ENCODE results near the gene MTFMT.

- TF ChIP-seq SUZ12 (IDR thresholded peaks at IDR 0.05; ENCODE audit: extremely low read depth, insufficient read depth, insufficient read length) (no peak), YY1 (IDR thresholded peaks at IDR 0.05; ENCODE audit: insufficient read depth, insufficient read length) (no peak), ZNF274 (IDR thresholded peaks at IDR 0.05; ENCODE audit: low read depth, low read length) (no peak)
Measured at GRCh38 chr15:65062726-65063125, 33.3 kb upstream of the MTFMT start.

Data from NT2/D1 (cell line).